ENCODE measurements around the gene DTNB.
A peak's percentile ranks its signal among the peaks of the same experiment; 100 is the strongest.

DTNB gene

GRCh38 chr2:25595393-25595792 is 78.0 kb downstream of the DTNB start:
- no peak for TF ChIP-seq CTCF (conservative IDR thresholded peaks at IDR 0.05; ENCODE audit: low read depth, low read length)
- DNase-seq (ENCODE audit: low read depth), result no peak
- no peak overlapping the region for H3K4me3 ChIP-seq (ENCODE audit: low read depth, low read length)

DNA sequence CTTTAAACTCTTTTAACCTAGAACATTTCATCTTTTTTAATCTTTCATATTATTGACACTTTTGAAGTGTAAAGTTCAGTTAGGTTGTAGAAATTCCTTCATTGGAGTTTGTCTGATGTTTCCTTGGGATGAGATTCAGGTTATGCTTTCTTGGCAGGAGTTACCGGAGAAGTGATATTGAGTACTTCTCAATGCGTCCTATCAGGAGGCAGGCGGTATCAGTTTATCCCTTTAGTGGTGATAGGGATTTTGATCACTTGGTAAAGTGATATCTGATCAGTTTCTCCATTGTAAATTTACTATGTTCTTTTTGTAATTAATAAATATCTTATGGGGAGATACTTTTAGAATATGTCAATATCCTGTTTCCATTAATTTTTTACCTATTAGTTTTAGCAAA is 78.4 kb downstream of the DTNB start:
- no peak for TF ChIP-seq CTCF (conservative IDR thresholded peaks at IDR 0.05; ENCODE audit: low read depth, low read length)
- H3K4me3 ChIP-seq (ENCODE audit: low read depth, low read length), result no peak overlapping the region
- no peak for DNase-seq (ENCODE audit: low read depth)

GRCh38 chr2:25592766-25593292 is 80.5 kb downstream of the DTNB start:
- H3K4me3 ChIP-seq (ENCODE audit: low read depth, low read length), result no peak overlapping the region
- no peak for TF ChIP-seq CTCF (conservative IDR thresholded peaks at IDR 0.05; ENCODE audit: low read depth, low read length)
- DNase-seq (ENCODE audit: low read depth), result no peak

DNA sequence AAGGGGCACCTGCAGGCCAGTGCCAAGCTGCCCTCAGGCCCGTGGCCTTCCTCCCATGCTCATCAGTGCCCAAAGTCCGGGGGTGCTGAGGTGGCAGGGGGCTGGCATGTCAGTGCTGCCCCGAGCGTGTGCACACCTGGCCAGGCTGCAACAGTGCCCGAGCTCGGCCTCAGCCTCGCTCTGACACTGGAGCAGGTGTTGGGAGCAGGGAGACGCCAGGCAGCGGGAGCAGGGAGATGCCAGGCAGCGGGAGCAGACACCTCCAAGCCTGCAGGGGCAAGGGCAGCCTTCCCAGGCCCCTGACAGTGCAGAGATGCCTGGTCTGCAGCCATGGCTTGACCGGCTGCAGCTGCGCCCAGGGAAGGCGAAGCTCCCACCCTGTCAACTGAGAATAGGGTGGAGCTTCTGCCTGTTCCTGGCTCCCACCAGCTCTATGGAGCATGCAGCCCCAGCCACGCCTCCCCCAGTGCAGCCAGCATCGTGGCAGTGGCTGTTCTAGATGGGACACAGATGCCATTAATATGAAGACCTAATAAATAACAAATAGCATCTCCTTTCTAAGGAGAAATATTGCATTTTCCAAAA is 82.4 kb downstream of the DTNB start:
- no peak for TF ChIP-seq CTCF (conservative IDR thresholded peaks at IDR 0.05; ENCODE audit: low read depth, low read length)

DNA sequence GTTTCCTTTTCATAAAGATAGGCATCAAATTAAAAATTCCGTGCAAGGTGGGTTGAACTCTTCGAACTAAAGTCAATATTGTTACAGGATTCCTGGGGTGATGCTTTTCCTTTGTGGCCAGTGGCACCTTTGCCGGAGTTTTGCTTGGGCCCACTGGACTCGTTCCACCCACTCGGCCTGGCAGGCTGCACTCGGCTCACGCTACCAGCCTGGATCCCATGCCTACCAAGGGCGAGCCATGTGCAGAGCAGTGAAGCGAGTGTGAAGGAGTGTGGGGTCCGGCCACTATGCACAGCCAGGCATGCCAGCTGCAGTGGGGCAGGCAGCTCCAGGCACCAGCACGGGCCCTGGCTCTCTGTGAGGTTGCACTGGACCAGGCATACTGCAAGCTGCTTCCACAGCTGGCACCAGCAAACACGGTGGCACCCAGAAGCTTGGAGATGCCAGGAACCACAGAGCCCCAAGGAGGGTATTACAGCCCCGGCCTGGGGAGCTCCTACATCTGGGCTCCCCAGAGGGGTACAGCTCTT is 83.6 kb downstream of the DTNB start:
- no peak overlapping the region for H3K4me3 ChIP-seq (ENCODE audit: low read depth, low read length)
- TF ChIP-seq CTCF (conservative IDR thresholded peaks at IDR 0.05; ENCODE audit: low read depth, low read length), result no peak
- DNase-seq (ENCODE audit: low read depth), result no peak

More for the DNA sequence above, 82.4 kb downstream of the DTNB start:
- DNase-seq (ENCODE audit: low read depth), result no peak
- no peak overlapping the region for H3K4me3 ChIP-seq (ENCODE audit: low read depth, low read length)

GRCh38 chr2:25588576-25588975 is 84.8 kb downstream of the DTNB start:
- no peak for TF ChIP-seq CTCF (conservative IDR thresholded peaks at IDR 0.05; ENCODE audit: low read depth, low read length)
- H3K4me3 ChIP-seq (ENCODE audit: low read depth, low read length), result no peak overlapping the region
- no peak for DNase-seq (ENCODE audit: low read depth)

GRCh38 chr2:25587361-25587760 is 86.0 kb downstream of the DTNB start:
- no peak overlapping the region for H3K4me3 ChIP-seq (ENCODE audit: low read depth, low read length)
- DNase-seq (ENCODE audit: low read depth), result peak; percentile 65
- no peak for TF ChIP-seq CTCF (conservative IDR thresholded peaks at IDR 0.05; ENCODE audit: low read depth, low read length)

All from choroid plexus epithelial cell (primary cell).